AG09309 (cell line): Measurements from ENCODE around the gene IRAK2.

ENCODE experiments used
- DNase-seq: peaks from one replicate; pipeline ENCODE4 v3.0.0-alpha.2; 2010; ENCODE audit warnings: low read depth
- H3K4me3 ChIP-seq: 2 replicates; pipeline ENCODE4 v1.5.1; 2011; ENCODE audit warnings: mild to moderate bottlenecking, low read depth, low read length, moderate library complexity; ENCODE audit not compliant: control insufficient read depth
- CTCF ChIP-seq: IDR thresholded peaks from 2 replicates; pipeline ENCODE4 v1.5.1; 2011; ENCODE audit warnings: mild to moderate bottlenecking, low read depth, low read length, inconsistent platforms; ENCODE audit not compliant: insufficient read depth, control insufficient read depth; ENCODE audit errors: missing control alignments

IRAK2 gene

DNA sequence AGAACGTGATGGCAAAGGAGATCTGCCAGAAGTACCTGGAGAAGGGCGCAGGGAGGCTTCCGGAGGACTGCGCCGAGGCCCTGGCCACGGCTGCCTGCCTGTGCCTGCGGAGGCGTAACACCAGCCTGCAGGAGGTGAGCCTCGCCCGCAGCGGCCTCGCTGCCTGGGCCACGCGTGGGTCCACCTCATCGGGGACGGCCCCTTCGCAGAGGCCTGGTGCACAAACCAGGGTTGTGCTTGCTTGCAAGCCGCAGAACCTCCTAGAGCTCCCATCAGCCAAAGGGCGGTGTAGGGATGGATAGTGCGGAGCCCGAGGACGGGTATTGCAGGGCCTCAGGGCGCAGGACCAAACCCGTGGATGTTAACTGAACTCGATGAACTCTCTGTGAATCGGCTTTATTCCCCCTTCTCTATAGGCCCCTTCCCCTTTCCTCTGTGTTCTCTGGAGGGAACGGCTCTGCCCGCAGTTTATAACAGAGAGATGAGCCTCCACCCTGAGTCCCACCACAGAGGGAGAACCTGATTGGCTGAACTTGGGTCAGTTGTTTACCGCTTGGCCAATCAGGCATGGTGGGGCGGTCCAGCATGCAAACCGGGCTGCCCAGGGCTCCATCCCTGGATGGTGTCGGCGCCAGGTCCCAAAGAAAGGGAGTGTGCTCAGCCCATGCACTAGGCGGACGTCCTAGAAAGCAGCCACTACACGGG, 70.0 kb downstream of the IRAK2 start:
- no peak for TF ChIP-seq CTCF
- H3K4me3 ChIP-seq: no peak overlapping the region
- no peak for DNase-seq

- no peak for DNase-seq
- no peak for TF ChIP-seq CTCF
- H3K4me3 ChIP-seq: no peak overlapping the region
Observed at GRCh38 chr3:10235551-10235950, 70.8 kb downstream of the IRAK2 start.

- no peak overlapping the region for H3K4me3 ChIP-seq
- no peak for DNase-seq
- TF ChIP-seq CTCF: no peak
Observed at GRCh38 chr3:10238345-10239183, 73.8 kb downstream of the IRAK2 start.

GRCh38 chr3:10240799-10241198, 76.1 kb downstream of the IRAK2 start:
- DNase-seq: no peak
- TF ChIP-seq CTCF: no peak
- H3K4me3 ChIP-seq: no peak overlapping the region

DNA sequence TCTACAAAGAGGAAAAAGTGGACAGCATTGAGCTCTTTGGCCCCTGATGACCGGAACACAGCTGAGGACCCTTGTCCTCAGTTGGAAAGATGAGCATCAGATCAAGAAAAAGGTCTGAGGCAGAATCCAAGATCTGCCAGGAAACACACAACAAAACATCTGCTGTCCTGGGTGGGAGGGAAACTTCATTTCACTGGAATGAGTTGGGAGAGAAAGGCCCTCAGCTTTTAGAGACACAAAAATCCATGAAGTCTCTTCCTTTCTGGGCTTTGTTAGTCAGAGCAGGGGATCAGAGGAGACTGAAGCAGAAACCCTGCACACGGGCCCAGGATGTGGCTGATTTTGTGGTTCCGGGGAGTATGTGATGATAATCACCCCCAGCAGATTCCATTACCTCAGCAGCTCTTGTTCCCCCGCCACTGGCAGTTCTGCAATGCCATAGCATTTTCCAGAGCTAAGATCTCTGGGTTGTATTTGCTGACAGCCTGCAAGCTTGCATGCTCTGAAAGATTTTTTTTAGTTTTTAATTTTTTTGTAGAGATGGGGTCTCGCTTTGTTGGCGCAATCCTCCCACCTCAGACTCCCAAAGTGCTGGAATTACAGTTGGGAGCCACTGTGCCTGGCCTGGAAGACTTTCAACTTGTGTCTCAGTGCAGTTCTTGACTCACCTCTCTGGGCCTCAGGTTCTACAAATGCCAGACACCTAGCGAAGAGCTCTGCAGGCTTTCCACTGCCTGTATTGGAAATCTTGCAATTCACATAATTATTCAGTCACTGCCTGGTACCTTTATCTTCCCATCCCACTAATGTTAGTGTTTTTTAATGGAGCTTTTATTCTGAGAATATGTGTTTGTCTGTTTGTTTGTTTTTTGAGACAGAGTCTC, 77.7 kb downstream of the IRAK2 start:
- no peak for DNase-seq
- no peak for TF ChIP-seq CTCF
- H3K4me3 ChIP-seq: no peak overlapping the region

DNA sequence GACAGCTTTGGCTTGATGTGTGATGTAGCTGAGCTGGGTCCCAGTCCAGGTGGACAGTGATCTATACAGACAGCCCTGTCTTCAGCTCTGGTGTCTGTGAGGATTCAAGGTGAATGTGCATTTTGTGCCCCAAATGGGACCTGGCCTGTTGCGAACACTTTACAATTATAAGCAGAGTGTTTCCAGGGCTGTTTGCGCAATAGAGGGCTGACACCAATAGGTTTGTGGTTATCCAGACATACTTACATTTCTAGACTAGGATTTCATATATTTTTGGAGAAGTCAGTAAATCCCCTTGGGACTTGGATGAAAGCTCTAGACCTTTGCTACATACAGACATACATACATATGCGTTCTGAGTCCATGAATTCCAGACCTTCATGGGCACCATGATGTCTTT, 79.3 kb downstream of the IRAK2 start:
- no peak for TF ChIP-seq CTCF

More for the DNA sequence above, 79.3 kb downstream of the IRAK2 start:
- H3K4me3 ChIP-seq: no peak overlapping the region
- DNase-seq: no peak
